HG03442 (cell line): ENCODE measurements around the gene PRAMEF12.
"Not testable (repeated sequence)": the region's sequence is repeated elsewhere in the genome, so short reads cannot be mapped to it uniquely, and the experiment has no call there.

Experiments
- ATAC-seq: cut with Tn5 transposase; IDR thresholded peaks from one replicate; pipeline ENCODE4 v1.9.1; 2021; ENCODE audit warnings: mild to moderate bottlenecking, moderate library complexity; ENCODE audit not compliant: unreplicated experiment

The PRAMEF12 gene

GRCh38 chr1:12773438-12773837 is at the start of gene PRAMEF12:
Gene PRAMEF12, plus strand, starts transcription at chr1:12773738. Its CDS starts 1,130 bp downstream, at chr1:12774868.
- no peak for ATAC-seq

- ATAC-seq = no peak
Measured at GRCh38 chr1:12728391-12728790, 45.1 kb upstream of the PRAMEF12 start.

GRCh38 chr1:12730156-12730555 is 43.4 kb upstream of the PRAMEF12 start:
- no peak for ATAC-seq

- not testable (repeated sequence) for ATAC-seq
Measured at GRCh38 chr1:12731084-12731483, 42.5 kb upstream of the PRAMEF12 start.

- no peak for ATAC-seq
Measured at GRCh38 chr1:12734651-12735050, 38.9 kb upstream of the PRAMEF12 start.

- ATAC-seq = no peak
Measured at GRCh38 chr1:12738934-12739333, 34.6 kb upstream of the PRAMEF12 start.

- no peak for ATAC-seq
Measured at GRCh38 chr1:12739613-12740012, 33.9 kb upstream of the PRAMEF12 start.

GRCh38 chr1:12741946-12742345 is 31.6 kb upstream of the PRAMEF12 start:
- ATAC-seq = no peak

- no peak for ATAC-seq
Measured at GRCh38 chr1:12745126-12745991, 28.2 kb upstream of the PRAMEF12 start.

- no peak for ATAC-seq
Measured at GRCh38 chr1:12745992-12746323, 27.6 kb upstream of the PRAMEF12 start, which contains the start of gene CFAP107. Gene CFAP107, plus strand, starts transcription at chr1:12746200. Its CDS starts 231 bp downstream, at chr1:12746431.

- ATAC-seq = no peak
Measured at GRCh38 chr1:12748778-12749355, 24.7 kb upstream of the PRAMEF12 start.

GRCh38 chr1:12754738-12755137 is 18.8 kb upstream of the PRAMEF12 start:
- no peak for ATAC-seq

- no peak for ATAC-seq
Measured at GRCh38 chr1:12756273-12756672, 17.3 kb upstream of the PRAMEF12 start.

- no peak for ATAC-seq
Measured at GRCh38 chr1:12756768-12757413, 16.6 kb upstream of the PRAMEF12 start.

- ATAC-seq = no peak
Measured at GRCh38 chr1:12757836-12758235, 15.7 kb upstream of the PRAMEF12 start.

- ATAC-seq = no peak
Measured at GRCh38 chr1:12760256-12760795, 13.2 kb upstream of the PRAMEF12 start.

GRCh38 chr1:12761781-12762180 is 11.8 kb upstream of the PRAMEF12 start:
- ATAC-seq = no peak

GRCh38 chr1:12762766-12763165 is 10.8 kb upstream of the PRAMEF12 start:
- ATAC-seq = no peak

GRCh38 chr1:12763479-12763878 is 10.1 kb upstream of the PRAMEF12 start:
- ATAC-seq = no peak

- no peak for ATAC-seq
Measured at GRCh38 chr1:12764016-12764415, 9.5 kb upstream of the PRAMEF12 start.

GRCh38 chr1:12769031-12769430 is 4.5 kb upstream of the PRAMEF12 start:
- ATAC-seq = no peak
